ENCODE measurements around the gene GPRC6A.
A peak's percentile ranks its signal among the peaks of the same experiment; 100 is the strongest.
"Not testable (repeated sequence)": the region's sequence is repeated elsewhere in the genome, so short reads cannot be mapped to it uniquely, and the experiment has no call there.

Gene GPRC6A, protein sequence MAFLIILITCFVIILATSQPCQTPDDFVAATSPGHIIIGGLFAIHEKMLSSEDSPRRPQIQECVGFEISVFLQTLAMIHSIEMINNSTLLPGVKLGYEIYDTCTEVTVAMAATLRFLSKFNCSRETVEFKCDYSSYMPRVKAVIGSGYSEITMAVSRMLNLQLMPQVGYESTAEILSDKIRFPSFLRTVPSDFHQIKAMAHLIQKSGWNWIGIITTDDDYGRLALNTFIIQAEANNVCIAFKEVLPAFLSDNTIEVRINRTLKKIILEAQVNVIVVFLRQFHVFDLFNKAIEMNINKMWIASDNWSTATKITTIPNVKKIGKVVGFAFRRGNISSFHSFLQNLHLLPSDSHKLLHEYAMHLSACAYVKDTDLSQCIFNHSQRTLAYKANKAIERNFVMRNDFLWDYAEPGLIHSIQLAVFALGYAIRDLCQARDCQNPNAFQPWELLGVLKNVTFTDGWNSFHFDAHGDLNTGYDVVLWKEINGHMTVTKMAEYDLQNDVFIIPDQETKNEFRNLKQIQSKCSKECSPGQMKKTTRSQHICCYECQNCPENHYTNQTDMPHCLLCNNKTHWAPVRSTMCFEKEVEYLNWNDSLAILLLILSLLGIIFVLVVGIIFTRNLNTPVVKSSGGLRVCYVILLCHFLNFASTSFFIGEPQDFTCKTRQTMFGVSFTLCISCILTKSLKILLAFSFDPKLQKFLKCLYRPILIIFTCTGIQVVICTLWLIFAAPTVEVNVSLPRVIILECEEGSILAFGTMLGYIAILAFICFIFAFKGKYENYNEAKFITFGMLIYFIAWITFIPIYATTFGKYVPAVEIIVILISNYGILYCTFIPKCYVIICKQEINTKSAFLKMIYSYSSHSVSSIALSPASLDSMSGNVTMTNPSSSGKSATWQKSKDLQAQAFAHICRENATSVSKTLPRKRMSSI

DNA sequence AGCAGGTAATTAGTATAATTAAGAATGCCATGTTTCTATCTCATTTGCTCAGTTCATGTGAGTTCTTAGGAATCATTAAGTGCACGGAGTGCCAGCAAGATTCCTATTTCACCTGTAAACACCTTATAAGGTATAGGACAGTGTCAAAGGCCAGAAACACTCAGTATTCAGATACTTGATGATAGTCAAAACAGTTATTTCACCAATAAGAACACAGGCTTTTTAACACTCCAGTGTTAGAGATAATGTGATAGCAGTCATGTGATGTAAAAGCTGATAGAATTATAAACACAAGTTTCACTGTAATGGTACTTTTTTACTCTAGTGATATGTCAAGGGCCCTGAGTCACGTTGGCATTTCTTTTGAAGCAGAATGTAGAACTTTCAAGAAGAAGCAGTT lies at the start of gene GPRC6A:
GPRC6A (minus strand) TSS at position 101 of the 400 bp plus-strand sequence; CDS start at position 31, 70 bp downstream.
- no peak for DNase-seq

DNA sequence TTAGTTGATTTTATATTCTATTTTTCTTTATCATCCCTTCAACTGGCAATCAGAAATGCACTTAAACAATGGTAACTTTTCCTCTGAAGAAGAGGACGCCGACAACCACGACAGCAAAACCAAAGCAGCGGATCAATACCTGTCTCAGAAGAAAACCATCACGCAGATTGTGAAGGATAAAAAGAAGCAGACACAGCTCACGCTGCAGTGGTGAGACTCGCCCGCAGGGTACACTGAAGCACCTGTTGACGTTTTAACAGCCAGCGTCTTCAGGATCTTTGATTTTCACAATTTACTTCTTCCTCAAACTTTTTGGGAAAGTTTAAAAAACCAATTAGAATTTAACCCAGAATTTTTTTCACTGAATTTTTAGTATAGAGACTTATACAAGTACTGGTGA lies 48.9 kb upstream of the GPRC6A start:
- DNase-seq = no peak

DNA sequence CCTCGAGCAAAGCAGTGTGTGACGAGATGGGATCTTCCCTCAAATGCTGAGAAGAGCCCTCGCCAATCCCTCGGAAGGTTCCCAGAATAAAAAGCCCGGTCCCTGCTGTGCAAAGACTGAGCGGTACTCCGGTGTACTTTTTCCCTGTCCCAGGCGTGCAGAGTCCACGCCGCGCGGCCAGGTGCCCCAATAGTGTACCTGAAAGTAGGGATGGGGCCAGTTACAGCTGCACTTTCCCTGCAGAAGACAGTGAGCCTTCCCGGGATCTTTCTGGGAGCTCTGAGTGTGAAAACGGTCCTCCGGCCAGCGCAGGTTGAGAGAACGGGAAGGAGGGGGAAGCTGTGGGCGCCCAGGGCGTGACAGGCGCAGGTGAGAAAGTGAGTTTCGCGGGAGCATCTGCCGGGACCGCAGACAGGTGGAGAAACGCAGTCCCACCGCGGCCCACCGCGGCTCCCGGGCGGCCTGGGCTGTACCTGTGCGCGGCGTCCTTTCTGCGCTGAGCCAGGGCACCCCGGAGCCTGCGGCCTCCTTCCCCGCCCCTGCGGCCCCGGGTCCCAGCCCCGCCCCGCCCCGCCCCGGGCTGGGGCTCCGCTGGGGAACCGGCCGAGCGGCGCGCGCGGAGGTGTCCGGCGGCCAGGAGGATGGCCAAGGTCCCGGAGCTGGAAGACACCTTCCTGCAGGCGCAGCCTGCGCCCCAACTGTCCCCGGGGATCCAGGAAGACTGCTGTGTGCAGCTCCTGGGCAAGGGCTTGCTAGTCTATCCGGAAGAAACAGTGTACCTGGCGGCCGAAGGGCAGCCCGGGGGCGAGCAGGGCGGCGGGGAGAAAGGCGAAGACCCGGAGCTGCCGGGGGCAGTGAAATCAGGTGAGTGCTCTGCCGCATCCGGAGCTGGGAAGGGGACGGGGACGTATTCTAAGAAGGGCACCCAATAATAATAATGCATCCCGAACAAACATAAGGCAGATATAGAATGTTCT lies 48.0 kb upstream of the GPRC6A start, which contains the start of gene RFX6:
RFX6 (plus strand) TSS at position 608 of the 977 bp plus-strand sequence; CDS start at position 642, 34 bp downstream.
- DNase-seq = no peak

DNA sequence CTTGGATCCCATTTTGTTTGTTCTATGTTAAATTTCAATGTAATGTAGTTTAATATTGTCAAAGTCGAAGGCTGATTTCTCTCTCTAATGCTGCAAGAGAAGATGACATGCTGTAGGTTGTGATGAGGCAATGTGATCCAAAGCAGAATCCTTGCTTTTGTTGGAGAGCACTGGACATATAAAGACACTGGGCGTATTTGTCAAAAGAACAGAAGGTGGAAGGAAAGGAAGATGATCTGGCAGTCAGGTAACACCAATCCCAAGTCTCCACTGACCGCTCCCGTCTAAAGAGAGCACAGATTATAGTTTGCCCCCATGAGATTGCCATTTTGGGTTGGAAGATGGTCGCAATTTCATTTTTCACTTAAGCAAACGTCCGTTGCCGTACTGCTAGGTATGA lies 47.2 kb upstream of the GPRC6A start:
- no peak for DNase-seq

DNA sequence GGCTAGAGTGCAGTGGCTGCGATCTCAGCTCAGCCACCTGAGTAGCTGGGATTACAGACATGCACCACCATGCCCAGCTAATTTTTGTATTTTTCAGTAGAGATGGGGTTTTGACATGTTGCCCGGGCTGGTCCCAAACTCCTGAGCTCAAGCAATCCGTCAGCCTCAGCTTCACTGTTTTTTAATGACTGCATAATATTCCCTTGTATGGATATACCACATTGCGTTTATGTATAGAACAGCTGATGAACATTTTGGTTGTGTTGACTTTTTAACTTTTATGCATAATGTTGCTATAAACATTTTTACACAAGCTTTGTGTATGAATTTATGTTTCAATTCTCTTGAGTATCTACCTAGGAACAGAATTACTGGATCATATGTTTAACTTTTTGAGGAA lies 43.9 kb upstream of the GPRC6A start:
- no peak for DNase-seq

DNA sequence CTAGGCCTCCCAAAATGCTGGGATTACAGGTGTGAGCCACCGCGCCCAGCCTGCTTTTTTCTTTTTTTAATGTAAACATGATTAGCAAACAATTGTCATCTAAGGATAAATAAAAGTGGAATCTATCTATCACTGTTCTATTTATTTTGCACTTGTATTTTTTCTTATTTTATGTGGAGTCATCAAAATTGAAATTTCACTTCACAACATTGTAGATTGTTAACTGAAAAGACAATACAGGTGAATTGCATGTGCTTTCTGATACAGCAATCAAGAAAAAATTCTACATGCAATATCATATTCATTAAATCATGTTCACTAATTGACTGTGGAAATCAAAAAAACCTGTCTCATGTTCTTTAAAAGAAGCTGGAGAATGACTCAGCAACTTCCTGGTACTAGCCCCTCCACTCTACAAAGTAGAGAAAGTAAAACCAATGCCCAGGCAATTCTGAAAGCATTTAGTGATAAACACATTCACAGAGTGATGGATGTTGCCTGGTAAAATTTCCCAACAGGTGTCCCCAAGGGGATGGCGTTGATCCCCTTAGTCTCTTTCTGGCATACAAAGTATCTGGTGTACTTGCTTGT lies 37.5 kb upstream of the GPRC6A start:
- DNase-seq = no peak

DNA sequence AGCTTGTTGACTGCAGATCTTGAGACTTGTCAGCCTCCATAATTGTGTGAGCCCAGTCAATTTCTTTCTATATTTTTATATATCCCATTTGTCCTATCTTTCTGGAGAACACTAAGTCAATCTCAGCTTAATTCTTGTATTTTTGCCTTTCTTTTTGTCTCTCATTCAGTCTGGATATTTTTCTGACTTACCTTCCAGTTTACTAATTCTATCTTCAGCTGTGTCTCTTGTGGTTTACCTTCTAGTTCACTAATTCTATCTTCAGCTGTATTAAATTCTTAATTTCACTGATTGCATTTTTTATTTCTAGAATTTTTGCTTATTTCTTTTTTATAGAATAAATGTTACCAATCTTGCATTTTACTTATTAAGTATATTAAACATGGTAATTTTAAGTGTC lies 30.4 kb upstream of the GPRC6A start:
- DNase-seq = no peak

DNA sequence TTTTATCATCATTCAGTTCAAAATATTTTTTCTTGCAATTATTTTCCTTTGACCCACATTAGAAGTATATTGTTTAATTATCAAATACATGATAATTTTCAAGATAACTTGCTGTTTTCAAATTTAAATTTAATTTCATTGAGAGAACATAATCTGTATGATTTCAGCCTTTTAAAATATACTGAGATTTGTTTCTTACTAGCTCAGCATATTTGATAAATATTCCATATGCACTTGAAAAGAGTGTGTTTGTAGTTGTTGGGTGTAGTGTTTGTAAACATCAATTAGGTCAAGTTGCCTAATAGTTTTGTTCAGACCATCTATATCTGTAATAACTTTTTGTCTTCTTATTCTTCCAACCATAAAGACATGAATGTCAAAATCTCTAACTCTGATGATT lies 29.2 kb upstream of the GPRC6A start:
- no peak for DNase-seq

DNA sequence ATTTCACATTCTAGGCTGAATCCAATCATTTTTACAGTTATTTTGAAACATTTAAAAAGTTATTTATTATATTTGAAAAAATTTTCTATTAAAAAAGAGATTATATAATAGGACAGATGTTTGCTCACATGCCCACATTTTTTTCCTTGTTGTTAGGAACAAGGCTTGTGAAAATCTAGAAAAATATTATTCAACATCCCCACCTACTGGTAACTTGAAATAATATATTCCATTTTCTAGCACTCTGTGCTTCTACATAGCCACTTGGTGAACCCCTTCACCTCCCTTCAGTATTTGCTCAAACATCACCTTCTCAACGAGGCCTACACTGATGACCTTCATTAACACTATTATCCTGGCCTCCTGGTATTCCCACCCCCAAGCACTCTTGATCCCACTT lies 18.3 kb upstream of the GPRC6A start:
- peak; percentile 49 for DNase-seq

DNA sequence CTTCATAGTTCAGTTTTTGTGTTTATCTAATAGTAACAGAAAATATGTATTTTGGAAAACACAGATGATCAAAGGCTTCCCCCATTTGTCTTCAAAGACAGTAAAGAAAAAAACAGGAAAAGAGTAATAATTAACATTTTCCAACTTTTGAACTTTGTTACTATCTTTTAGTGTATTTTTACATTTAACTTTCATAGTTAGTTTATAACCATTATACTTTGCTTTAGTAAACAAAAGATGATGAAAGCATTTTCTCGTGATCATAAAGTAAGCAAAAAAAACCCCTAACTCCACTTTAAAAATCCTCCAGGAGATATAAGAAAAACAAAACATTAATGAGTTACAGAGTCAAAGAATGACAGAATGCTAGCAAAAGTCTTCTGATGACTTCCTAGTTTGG lies 13.6 kb upstream of the GPRC6A start:
- DNase-seq = no peak

DNA sequence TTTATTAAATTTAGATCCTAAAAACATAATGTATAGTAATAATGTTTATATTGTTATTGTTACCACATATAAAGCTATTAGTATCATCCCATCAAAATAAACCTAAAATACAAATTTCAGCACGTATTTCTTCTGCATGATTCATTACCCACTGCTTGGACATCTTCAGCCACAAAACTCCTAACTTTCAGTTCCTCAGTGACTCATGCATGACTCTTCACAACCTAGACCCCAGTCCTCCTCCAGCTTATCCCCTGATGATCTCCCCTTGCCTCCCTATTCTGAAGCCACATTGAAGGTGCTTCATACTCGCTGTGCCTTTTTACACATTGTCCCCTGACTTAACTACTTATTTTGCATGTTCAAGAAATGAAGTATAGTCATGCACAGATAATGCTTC lies 11.2 kb upstream of the GPRC6A start:
- no peak for DNase-seq

DNA sequence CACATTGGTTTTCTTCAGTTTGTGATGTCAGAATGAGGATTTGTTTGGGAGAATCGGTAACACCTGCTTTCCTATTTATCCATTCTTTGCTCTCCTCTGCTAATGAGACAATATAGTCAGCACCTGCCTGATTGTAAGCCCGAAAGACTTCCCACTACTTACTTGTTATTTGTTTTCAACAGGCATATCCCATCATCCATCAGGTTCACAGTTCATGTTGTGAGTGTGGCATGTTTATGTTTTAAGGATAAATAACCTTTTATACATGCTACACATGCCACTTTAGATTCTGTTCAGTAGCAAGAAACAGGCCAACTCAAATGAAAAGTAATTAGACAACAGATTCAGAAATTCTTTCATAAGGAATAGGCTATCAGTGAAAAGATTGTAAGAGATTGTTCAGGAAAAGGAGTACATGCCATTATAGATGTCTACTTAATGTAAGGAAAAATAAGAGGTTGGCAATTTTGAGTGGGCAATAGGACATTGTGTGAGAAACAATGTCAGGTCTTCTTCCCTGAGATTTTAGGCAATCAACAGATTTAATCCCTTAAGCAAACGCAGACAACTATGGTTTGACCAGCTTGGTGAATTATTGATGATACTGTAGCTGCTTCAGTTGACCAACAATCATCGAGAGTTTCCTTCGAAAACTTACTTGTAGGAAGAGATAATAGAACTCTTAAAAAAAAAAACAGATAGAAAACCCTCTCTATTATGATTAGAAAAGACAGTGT lies 7.9 kb upstream of the GPRC6A start:
- no peak for DNase-seq

DNA sequence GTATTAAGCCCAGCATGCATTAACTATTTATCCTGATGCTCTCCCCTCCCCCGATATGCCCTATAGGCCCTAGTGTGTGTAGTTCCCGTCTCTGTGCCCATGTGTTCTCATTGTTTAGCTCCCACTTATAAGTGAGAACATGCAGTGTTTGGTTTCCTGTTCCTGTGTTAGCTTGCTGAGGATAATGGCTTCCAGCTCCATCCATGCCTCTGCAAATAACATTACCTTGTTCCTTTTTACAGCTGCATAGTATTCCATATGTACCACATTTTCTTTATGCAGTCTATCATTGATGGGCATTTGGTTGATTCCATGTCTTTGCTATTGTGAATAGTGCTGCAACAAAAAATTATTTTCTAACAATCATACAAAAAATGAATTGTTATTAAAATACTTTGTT lies 5.6 kb upstream of the GPRC6A start:
- DNase-seq = not testable (repeated sequence)

DNA sequence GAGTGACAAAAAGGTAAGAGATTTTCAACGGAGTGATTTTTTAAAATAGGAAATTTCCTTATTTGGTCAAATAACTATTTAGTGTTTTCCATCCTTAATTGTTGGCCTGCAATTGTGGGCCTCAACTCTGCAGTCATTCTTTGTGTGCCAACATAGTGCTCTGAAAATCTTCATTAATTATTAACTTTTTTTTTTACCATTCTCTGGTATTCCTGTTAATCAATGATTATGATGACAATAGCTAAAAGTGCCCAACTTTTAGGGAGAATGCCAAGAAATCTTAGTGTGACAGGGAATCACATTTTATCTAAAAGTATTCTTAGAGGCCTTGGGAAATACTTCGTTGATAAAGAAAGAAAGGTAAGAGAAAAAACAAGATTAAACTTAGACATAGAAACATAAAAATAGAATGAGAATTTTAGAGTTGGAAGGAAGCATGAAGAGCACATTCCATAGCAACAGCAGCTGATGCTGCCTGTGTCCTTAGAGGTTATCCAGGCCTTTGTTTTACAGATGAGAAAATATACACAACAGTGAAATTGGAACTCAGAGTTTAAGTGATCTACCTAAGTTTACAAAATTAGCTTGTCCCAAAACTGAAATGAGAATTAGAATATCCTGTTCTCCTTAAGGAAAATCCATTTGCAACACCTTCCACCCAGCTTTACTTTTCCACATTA lies 1.2 kb downstream of the GPRC6A start:
- DNase-seq = no peak

DNA sequence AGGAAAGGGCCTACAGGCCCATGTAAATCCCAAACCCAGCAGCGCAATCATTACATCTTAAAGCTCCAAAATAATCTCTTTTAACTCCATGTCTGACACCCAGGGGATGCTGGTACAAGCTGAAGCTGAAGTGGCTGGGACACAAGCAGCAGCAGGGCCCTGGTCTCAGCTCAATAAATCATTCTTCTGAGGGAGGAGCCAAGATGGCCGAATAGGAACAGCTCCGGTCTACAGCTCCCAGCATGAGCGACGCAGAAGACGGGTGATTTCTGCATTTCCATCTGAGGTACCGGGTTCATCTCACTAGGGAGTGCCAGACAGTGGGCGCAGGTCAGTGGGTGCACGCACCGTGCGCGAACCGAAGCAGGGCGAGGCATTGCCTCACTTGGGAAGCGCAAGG lies 12.5 kb downstream of the GPRC6A start:
- DNase-seq = peak; percentile 31

DNA sequence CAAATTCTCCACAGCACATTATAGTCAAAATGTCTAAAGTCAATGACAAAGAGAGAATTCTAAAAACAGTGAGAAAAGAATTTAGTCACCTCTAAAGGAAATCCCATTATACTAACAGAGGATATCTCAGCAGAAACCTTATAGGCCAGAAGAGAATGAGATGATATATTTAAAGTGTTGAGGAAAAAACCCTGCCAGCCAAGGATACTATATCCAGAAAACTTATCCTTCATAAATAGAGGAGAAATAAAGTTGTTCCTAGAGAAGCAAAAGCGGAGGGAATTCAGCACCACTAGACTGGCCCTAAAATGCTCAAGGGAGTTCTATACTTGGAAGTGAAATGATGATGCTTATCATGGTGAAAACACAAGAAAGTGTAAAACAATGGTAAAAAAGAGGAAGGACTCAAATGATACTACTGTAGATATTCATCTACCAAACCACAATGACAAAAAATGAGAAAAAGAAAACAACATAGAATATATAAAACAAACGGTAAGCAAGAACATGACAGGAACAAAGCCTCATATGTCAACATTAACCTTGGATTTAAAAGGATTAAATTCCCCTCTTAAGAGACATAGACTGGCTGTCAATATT lies 16.7 kb downstream of the GPRC6A start:
- no peak for DNase-seq

DNA sequence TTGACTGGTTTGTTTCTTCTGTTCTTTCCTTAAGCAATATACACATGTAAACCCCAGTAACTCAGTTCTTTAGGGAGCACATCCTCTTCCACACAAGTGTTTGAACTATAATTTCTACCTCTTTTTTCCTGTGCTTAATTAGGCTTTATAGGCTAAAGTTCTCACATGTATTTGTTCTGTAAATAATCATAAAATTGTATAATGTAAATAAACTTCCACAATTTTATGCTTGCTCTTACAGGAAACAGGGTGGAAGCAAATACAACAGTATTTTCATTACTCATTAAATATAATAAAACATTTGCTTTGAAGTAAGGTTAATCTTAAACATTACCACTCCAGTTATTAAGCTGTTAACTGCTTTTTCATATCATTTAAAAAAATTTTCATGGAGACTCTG lies 26.9 kb downstream of the GPRC6A start:
- DNase-seq = no peak

DNA sequence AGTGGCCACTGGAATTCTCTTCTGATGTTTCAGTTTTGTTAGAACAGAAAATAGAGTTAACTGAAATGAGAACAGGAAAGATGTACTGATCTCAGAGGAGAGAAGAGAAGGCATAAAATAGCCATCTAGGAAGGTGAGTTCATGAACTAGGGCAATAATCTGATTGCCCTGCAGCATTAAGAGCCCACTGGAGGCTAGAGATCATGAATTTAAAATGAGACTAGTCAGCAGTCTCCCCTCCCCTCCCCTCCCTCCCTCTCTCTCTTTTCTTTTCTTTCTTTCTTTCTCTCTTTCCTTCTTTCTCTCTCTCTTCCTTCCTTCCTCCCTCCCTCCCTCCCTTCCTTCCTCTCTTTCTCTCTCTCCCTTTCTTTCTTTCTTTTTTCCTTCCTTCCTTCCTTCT lies 28.9 kb downstream of the GPRC6A start:
- no peak for DNase-seq

DNA sequence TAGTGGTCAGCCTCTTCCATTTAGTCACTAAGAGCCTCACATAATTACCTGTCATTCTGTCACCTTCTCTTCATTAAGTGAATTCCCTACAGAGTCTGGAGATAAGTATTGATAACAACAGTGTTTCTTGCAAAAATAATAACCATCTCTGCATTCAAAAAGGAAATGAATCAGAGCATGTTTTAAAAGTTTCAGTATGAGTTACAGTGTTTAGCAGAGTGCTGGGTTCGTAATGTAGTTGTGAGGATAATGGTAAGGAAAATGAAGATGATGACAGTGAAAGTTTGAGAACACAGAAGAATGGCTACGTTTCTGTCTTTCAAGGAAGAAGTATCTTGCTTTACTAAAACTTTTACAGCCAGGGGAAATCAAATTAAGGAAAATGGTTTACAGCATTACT lies 31.3 kb downstream of the GPRC6A start:
- no peak for DNase-seq

DNA sequence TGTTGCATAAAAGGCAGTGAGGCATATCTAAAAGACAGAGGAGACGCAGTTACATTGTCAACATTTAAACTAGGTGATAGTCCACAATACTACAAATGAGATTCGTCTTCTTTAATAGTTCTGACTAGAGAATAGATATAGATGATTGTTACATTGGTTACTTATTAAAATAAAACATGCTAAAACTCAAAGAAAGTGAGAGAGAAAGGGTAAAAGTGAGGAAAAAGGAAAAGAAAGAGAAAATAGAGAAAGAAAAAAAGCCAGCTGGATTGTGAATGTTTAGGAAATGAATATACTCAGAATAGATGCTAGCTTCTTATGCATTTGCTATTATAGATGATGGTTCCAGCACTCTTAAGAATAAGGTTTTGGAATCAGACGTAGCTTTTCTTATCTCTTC lies 35.7 kb downstream of the GPRC6A start:
- no peak for DNase-seq

DNA sequence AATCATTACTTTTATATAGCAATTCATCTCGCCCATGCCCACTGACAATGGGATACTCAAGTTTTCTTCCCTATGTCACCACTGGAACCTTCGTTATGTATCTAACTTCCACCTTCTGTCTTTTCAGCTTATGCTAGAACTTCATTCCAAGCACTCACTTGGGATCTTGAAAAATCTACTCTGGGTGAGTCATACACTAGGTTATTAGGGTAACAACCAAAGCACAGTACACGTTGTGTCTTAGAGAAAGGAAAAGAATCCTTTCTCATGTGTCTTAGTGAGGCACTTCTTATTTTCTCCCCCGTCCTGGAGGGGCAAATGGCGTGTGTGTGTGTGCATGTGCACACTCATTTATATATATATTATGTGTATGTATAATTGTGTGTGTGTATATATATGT lies 45.0 kb downstream of the GPRC6A start:
- DNase-seq = no peak

Data from NCI-H1694 (cell line).